ENCODE measurements around the gene ZNF346. TPM values are rescaled to one million over a fixed set of nuclear protein-coding genes. Genes with fewer than 3 reads are reported as not detected.
A peak's percentile ranks its signal among the peaks of the same experiment; 100 is the strongest.

ZNF346 gene
- total RNA-seq, 3 donors from 2014 or later = 13.6 to 28.2 (median 19.2) TPM

DNA sequence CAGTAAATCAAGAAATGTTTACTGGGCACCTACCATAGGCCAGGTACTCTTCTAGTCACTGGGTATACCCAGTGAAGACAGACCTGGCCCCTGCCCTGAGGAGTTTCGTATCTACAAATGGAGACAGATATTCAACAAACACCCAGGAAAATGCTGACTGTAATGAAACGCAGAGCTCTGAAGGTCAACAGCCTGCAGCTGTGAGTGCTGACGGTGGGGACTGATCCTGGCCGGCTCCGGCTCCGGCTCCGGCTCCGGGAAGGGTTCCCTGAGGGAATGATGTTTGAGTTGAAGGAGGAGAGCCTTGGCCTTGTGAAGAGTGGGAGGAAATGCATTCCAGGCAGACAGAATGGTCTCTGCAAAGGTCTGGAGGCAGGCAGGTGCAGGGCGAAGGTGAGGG lies 87.3 kb downstream of the ZNF346 start:
- H3K4me3 ChIP-seq = no peak overlapping the region
- intact Hi-C loops (cut with DNase I; ENCODE audit: low total_unique reads) = loop anchor here (5.0 to 10.0 kb wide), 2 partner anchors 207 to 345 kb away; no protein-coding TSS in a partner anchor
- no peaks in the 10 kb centered on the region for H3K36me3 ChIP-seq
- H3K27me3 ChIP-seq = no peaks in the 10 kb centered on the region
- no peaks in the 10 kb centered on the region for H3K4me1 ChIP-seq
- DNase-seq (ENCODE audit: low spot score in 2 of 2) = peak in 1 of 2 donors; percentile 69
- H3K27ac ChIP-seq = peak overlapping the region in 1 of 2 donors; percentile 3
- H3K9me3 ChIP-seq = no peaks in the 10 kb centered on the region
- TF ChIP-seq, protein P1, sequence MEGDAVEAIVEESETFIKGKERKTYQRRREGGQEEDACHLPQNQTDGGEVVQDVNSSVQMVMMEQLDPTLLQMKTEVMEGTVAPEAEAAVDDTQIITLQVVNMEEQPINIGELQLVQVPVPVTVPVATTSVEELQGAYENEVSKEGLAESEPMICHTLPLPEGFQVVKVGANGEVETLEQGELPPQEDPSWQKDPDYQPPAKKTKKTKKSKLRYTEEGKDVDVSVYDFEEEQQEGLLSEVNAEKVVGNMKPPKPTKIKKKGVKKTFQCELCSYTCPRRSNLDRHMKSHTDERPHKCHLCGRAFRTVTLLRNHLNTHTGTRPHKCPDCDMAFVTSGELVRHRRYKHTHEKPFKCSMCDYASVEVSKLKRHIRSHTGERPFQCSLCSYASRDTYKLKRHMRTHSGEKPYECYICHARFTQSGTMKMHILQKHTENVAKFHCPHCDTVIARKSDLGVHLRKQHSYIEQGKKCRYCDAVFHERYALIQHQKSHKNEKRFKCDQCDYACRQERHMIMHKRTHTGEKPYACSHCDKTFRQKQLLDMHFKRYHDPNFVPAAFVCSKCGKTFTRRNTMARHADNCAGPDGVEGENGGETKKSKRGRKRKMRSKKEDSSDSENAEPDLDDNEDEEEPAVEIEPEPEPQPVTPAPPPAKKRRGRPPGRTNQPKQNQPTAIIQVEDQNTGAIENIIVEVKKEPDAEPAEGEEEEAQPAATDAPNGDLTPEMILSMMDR (IDR thresholded peaks at IDR 0.05) = no peak
- TF ChIP-seq POLR2A (IDR thresholded peaks at IDR 0.05) (no peak), POLR2AphosphoS5 (IDR thresholded peaks at IDR 0.05) (no peak)

DNA sequence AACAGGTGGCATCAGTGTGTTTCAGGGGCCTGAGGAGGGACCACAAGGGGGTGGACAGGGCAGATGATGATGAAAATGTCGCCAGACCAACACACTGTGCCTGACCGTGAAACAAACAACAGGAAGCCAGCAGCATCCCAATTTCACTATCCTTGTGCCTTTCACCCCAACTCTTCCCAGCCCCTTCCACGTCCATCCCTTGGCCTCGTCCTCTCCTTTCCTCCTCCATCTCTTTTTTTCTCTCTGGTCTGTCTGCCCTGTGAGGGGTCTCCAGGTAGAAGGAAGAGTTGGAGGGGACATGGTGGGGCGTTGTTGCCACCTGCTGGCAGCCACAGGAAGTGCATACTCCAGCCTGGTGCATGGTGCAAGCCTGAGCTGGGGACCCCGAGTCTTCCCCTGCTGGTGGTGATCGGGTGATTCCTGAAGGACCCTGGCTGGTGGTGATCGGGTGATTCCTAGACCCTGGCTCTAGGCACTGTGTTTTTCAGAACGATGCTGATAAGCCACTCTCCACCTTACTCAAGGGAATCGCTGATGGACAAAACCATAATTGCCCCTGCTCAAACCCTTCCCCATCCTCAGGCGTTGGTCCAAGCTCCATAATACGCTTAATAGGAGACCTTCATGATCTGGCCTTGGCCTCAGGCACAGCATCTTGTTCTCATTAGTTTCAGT lies 89.4 kb downstream of the ZNF346 start:
- Histone ChIP-seq H3K4me3 (no peak overlapping the region), H3K27me3 (no peaks in the 10 kb centered on the region), H3K27ac (no peak overlapping the region), H3K4me1 (no peaks in the 10 kb centered on the region), H3K36me3 (no peaks in the 10 kb centered on the region), H3K9me3 (no peaks in the 10 kb centered on the region)
- intact Hi-C loops (cut with DNase I; ENCODE audit: low total_unique reads) = loop anchor here (5.0 to 10.0 kb wide), 2 partner anchors 205 to 343 kb away; no protein-coding TSS in a partner anchor
- TF ChIP-seq POLR2A (IDR thresholded peaks at IDR 0.05) = no peak
- TF ChIP-seq, protein P1 (IDR thresholded peaks at IDR 0.05) = peak; percentile 77 to 87 (median 86)
- no peak for TF ChIP-seq POLR2AphosphoS5 (IDR thresholded peaks at IDR 0.05)
- DNase-seq (ENCODE audit: low spot score in 2 of 2) = no peak

DNA sequence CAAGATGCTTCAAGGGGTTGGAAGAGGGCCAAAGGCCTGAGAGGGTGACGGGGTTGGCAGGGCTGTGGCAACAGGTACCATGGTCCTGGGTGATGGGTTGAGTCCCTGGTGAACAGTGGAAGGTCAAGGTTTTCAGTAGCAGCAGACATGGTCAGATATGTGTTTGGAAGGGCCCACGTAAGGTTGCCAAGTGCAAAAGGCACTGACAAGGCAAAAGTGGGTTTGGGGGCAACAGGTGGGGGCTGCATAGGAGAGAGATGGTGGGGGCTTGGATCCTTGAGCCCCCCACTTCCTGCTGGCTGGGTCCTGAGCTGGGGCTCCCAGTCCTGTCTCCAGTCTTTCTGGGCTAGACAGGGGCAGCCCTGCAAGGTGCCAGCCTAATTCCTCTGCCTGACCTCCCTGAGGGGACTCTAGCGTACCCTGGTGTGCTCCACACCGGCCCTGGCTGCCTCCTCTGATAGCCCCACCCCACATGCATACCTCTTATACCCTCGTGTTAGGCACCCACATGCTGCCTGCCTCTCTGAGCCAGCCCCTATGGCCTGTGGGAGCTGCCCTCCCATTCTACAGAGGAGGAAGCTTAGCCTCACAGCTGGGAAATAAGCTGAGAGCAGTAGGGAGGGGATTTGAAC lies 90.2 kb downstream of the ZNF346 start:
- no peak for DNase-seq (ENCODE audit: low spot score in 2 of 2)
- no peaks in the 10 kb centered on the region for H3K27me3 ChIP-seq
- no peaks in the 10 kb centered on the region for H3K4me1 ChIP-seq
- no peaks in the 10 kb centered on the region for H3K9me3 ChIP-seq
- no peak for TF ChIP-seq POLR2A (IDR thresholded peaks at IDR 0.05)
- TF ChIP-seq, protein P1 (IDR thresholded peaks at IDR 0.05) = no peak
- no peak for TF ChIP-seq POLR2AphosphoS5 (IDR thresholded peaks at IDR 0.05)
- intact Hi-C loops (cut with DNase I; ENCODE audit: low total_unique reads) = loop anchor here (5.0 to 10.0 kb wide), 2 partner anchors 205 to 342 kb away; no protein-coding TSS in a partner anchor
- no peak overlapping the region for H3K27ac ChIP-seq
- no peaks in the 10 kb centered on the region for H3K36me3 ChIP-seq
- H3K4me3 ChIP-seq = no peak overlapping the region

DNA sequence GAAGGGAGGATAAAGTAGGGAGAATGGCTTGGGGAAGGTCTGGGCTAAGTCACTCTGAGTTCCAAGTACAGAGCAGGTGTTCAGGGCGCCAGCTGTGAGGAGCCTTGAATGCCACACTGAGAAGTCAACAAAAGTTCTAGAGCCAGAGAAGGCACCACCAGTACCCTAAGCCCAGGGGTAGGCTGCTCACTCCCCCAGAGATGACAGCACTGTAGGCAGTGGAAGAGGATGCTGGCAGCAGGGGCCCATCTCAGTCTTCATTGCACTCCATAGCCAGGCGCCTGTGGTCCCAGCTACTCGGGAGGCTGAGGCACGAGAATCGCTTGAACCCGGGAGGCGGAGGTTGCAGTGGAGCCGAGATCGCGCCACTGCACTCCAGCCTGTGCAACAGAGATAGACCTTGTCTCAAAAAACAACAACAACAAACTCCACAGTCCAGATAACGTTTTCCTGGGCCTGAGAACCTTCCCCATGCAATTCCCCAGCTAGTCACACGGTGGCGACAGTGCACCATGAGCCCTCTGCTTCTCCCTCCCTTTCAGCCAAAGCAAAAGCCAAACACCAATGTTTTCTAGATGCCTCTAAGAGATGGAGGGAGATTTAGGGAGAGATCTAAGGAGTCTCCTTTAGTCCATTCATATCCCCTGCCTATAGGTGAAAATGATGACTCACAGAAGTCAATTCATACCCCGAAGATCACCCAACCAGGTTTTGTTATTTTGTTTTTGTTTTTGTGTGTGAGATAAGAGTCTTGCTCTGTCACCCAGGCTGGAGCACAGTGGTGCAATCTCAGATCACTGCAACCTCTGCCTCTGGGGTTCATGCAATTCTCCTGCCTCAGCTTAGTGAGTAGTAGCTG lies 91.3 kb downstream of the ZNF346 start:
- TF ChIP-seq POLR2AphosphoS5 (IDR thresholded peaks at IDR 0.05) = peak in 1 of 3 donors; percentile 18
- TF ChIP-seq, protein P1 (IDR thresholded peaks at IDR 0.05) = peak; percentile 89 to 98 (median 96)
- TF ChIP-seq POLR2A (IDR thresholded peaks at IDR 0.05) = no peak
- intact Hi-C loops (cut with DNase I; ENCODE audit: low total_unique reads) = loop anchor here (5.0 to 10.0 kb wide), 2 partner anchors 204 to 341 kb away; no protein-coding TSS in a partner anchor
- peak; percentile 53 to 78 for DNase-seq (ENCODE audit: low spot score in 2 of 2)
- H3K4me1 ChIP-seq = no peaks in the 10 kb centered on the region
- peak overlapping the region in 1 of 2 donors; percentile 23 for H3K27ac ChIP-seq
- no peaks in the 10 kb centered on the region for H3K36me3 ChIP-seq
- H3K27me3 ChIP-seq = no peaks in the 10 kb centered on the region
- H3K9me3 ChIP-seq = no peaks in the 10 kb centered on the region
- no peak overlapping the region for H3K4me3 ChIP-seq

Measured in breast epithelium (tissue), 4 donors.